ENCODE data around the gene ABR. TPM values are rescaled to one million over a fixed set of nuclear protein-coding genes. Genes with fewer than 3 reads are reported as not detected.
A peak's percentile ranks its signal among the peaks of the same experiment; 100 is the strongest.

Gene ABR
- polyA plus RNA-seq, 5 donors = 53.2 to 84.6 (median 61.3) TPM

DNA sequence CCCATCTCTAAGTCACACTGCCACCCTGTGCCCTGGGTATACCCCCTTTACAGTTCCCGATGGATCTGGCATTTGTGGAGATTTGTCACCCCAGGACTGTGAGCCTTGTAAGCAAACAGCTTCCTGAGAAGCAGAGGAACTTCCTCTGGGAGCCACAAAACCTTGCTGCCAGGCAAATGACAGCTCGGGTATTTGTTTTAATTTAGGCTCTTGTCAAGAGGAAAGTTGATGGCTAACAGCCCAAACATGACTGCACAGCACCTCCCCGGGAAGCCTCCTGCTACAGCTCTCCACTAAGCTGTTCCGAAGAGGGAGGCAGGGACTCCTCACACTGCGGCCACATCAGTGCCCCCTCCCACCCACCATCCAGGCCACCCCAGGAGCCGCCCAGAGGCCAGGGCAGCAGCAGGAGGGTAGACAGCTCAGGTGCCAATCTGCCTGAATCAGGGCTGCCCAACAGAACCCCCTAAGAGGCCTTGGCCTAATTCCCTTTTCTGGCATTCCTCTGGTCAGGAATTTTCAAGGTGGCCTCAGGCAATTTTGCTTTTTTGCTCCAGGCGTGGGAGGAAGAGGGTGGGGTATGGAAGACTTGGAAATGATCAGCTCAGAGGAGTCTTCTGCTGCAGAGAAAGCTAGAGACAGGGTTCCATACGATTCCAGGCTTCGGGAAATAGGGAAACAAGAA, 2.6 kb downstream of the ABR start:
- DNase-seq = no peak

GRCh38 chr17:1174263-1174880, 5.4 kb downstream of the ABR start:
- DNase-seq = no peak

- DNase-seq = peak in 1 of 2 donors; percentile 31
Observed at GRCh38 chr17:1173432-1174262, 6.1 kb downstream of the ABR start.

GRCh38 chr17:1171953-1172352, 7.8 kb downstream of the ABR start:
- no peak for DNase-seq

DNA sequence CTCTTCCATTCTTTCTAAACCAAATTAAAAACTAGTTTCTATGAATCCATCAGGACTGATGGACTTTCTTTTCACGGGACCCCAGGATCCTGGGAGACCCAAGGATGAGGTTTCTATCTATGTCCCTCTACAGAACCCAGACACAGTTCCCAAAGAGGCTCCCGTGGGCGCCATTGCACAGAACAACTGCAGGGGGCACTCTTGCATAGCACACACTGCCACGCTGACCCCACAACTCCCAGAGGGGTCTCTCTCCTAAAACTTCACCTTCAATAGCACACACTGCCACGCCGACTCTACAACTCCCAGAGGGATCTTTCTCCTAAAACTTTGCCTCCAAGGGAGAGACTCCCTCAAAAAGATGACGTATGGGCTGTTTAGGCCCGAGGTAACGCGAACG, 9.0 kb downstream of the ABR start:
- no peak for DNase-seq

GRCh38 chr17:1169929-1170312, 9.9 kb downstream of the ABR start:
- DNase-seq = no peak

DNA sequence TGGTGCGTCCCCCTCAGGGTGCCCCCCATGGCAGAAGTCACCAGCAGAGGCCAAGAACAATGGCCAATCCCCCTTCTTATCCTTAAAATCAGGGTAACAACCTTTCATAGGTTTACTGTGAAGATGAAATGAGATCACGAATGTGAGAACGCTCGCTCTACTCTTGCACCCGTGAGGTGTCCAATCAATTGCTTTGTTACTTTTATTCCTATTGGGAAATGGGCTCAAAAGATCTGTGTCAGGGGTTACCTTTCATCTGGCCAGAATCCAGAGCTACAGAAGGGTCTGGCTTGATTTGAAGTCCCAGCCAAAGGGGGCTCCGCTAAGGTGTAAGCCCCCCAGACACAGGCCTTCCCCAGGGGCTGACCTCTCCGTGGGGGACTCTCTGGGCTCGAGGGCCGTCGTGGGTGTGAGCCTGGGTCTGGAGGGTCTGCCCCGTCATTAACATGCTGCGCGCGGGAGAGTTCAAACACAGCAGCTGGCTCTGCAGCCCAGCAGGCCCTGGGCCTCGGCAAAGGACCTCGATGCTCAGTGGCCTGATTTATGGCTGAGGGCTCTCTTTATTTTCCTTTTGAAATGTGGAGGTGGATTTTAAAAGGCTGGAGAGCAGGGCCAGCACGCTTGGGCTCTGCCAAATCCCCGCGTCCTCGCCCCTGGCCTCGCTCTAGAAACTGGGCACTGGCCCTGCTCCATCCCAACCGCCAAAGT, 10.4 kb downstream of the ABR start:
- no peak for DNase-seq

- no peak for DNase-seq
Observed at GRCh38 chr17:1168533-1169220, 11.1 kb downstream of the ABR start.

- no peak for DNase-seq
Observed at GRCh38 chr17:1166276-1166675, 13.5 kb downstream of the ABR start.

DNA sequence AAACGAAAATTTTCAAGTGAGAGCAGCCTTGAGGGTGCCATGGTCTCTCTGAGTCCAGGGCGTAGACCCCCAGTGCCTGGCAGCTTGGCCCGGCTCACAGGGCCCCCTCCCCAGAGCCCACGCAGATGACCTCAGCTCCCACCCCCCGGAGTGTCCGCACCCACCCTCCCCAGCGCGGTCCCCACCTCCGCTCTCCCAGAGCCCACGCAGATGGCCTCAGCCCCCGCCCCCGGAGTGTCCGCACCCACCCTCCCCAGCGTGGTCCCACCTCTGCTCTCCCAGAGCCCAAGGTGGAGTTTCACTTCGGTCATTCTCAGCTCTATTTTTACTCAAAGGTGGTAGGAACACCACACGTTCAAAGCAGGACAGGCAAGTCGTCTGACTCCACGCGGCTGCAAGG, 13.9 kb downstream of the ABR start:
- DNase-seq = no peak

DNA sequence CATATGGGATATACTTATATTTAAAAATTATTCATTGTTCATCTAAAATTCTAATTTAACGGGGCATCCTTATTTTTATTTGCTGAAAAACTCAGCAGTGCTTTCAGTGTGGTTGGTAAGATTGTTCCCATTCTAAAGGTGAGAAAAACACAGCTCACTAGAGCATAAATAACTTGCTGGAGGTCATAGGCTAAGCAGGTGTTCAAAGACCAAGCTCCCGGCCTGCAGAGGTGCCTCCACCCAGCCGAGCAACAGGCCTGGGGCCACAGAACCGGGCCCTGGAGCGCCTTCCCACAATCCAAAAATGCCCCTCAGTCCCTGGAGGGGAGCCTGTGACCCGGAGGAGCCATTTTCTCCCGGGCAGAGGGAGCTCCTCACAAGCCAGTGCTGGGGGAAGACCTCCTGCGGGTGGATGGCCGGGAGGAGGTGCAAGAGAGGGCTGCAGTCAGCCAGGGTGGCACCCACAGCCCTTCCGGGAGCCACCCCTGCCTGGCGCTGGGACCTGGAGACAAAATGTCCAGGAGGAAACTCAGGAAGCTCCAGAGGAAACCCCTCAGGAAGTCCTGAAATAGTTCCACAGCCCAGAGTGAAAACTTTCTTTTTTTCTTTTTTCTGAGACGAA, 14.7 kb downstream of the ABR start:
- no peak for DNase-seq

- DNase-seq = no peak
Observed at GRCh38 chr17:1162116-1162855, 17.5 kb downstream of the ABR start.

- DNase-seq = no peak
Observed at GRCh38 chr17:1160591-1161390, 19.0 kb downstream of the ABR start.

DNA sequence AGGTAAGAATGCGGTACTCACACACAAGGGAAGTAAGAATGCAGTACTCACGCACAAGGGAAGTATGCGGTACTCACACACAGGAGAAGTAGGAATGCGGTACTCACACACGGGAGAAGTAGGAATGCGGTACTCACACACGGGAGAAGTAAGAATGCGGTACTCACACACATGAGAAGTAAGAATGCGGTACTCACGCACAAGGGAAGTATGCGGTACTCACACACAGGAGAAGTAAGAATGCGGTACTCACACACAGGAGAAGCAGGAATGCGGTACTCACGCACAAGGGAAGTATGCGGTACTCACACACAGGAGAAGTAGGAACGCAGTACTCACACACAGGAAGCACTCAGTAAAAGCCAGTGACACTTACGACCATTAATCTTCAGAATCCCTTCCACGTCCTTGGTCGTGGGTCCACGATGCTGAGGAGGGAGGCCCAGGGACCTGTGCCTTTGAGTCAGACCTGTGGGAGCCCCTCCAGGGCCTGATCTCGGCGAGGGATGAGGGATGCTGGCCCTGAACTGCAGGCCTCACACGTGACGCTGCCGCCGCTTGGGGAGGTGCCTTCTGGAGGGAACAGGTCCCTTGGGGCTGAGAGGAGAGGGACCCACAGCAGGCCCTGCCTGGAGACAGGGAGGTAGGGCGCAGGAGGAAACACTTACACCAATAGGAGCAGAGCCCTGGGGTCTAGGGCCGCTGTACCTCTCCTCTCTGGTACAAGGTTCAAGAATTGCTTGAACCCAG, 20.2 kb downstream of the ABR start:
- DNase-seq = no peak

DNA sequence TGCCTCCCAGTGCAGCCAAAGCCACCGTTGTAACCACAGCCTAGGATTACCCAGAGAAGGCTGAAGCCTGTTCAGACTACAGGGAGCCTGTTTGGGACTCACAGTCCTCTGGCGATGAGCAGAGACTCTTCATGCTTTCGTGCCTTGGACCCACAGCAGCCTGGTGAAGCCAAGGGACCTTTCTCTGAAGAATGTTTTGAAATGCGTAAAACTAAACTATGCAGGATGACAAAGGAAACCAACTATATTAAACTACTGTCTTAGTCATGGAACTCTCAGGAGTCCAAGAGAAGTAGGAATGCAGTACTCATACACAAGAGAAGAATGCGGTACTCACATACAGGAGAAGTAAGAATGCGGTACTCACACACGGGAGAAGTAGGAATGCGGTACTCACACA, 20.9 kb downstream of the ABR start:
- no peak for DNase-seq

DNA sequence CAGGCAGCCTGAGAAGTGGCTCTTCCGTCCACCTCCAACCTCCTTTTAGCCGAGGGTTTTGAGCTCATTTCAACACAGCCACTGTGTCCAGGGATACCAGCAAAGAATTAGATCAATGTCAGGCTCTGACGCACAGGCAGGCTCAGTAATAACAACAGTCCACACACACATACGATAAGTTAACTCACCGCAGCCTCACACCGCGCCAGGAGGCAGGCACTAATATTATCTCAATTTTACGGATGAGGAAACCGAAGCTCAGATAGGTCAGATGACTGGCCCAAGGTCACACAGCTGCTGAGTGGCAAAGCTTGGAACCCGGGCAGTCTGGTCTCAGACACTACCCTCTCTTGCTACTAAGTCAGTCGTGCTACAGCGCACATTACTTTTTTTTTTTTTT, 22.9 kb downstream of the ABR start:
- no peak for DNase-seq

DNA sequence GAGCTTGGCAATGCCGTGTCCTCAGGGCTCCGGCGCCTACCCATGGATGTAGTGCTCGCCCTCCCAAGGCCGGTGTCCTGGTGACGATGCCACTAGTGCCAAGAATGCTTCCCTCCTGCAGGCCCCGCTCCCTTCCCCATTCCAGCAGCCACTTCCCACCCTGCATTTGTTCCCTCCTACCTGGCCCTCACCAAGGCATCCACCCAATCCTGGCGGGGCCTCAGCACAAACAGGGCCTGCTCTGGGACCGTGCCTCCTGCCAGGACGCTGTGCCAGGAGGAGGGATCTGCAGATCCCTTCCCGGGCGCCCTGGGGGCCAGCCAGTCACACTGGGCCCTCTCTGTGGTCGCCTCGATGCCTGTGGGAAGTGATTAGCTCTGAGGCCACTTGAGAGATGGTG, 25.1 kb downstream of the ABR start:
- DNase-seq = no peak

DNA sequence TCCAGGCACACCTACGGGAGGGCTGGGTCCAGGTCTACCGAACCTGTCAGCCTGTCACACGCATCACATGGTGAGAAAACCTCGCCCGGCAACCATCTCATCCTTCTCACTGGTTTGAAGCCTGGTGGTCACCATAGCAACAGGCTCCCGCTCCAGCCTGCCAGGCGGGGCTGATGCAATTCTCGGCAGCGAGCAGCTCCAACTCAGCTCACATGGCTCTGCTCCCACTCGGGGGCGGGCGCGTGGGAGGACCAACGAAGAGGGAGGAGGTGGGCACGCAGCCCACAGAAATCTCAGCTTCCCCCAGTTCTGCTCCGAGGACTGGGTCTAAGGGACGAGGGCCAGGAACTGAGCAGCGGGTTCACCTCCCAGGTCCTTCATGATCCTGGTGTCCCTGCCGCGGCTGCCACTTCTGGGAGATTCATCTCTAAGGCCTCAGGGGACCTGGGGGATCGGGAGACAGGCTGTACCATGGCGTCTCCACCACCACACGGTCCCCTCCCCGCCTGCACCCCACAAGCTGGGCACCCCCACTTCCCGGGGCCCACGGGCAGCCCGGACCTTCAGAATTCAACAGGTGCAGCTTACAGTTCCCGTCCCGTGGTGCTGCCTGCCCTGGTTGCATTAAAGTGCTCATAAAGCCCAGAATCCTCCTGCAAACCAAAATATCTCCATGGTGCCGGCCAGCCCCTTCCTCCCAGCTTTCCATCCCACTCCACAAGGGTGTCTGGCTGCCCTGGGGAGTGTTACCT, 25.8 kb downstream of the ABR start:
- DNase-seq = no peak
